Endodermal cell (in vitro differentiated cells): ENCODE results near the gene SPPL2B. TPM values are rescaled to one million over a fixed set of nuclear protein-coding genes. Genes with fewer than 3 reads are reported as not detected.

ENCODE experiments used
- DNase-seq: peaks from one replicate; pipeline ENCODE4 v3.0.0-alpha.2; 2017
- H3K27ac ChIP-seq: 2 replicates; pipeline ENCODE4 v1.5.1; 2013; ENCODE audit warnings: mild to moderate bottlenecking, low read depth, low read length, moderate library complexity
- H3K27me3 ChIP-seq: 2 replicates; pipeline ENCODE4 v1.6.1; 2013; ENCODE audit warnings: mild to moderate bottlenecking, low read length, moderate library complexity; ENCODE audit not compliant: insufficient read depth, control insufficient read depth, poor library complexity, severe bottlenecking
- H3K36me3 ChIP-seq: 2 replicates; pipeline ENCODE4 v1.7.0; 2013; ENCODE audit warnings: mild to moderate bottlenecking, low read length, moderate library complexity; ENCODE audit not compliant: control insufficient read depth, insufficient read depth
- H3K4me1 ChIP-seq: one replicate; pipeline ENCODE4 v1.7.0; 2013; ENCODE audit warnings: low read length; ENCODE audit not compliant: control insufficient read depth, insufficient read depth
- H3K4me3 ChIP-seq: 2 replicates; pipeline ENCODE4 v1.5.1; 2013; ENCODE audit warnings: mild to moderate bottlenecking, low read length, moderate library complexity
- H3K9ac ChIP-seq: 2 replicates; pipeline ENCODE4 v1.6.1; 2013; ENCODE audit warnings: mild to moderate bottlenecking, low read length, moderate library complexity; ENCODE audit not compliant: poor library complexity, severe bottlenecking; ENCODE audit errors: extremely low read depth
- H3K9me3 ChIP-seq: 2 replicates; pipeline ENCODE4 v1.6.1; 2013; ENCODE audit warnings: mild to moderate bottlenecking, low read length, moderate library complexity; ENCODE audit not compliant: control insufficient read depth
- H3K27ac Mint-ChIP-seq: 2 replicates; pipeline ENCODE4 v1.8.0; 2020; ENCODE audit warnings: mixed read lengths
- H3K27me3 Mint-ChIP-seq: 2 replicates; pipeline ENCODE4 v1.8.0; 2021; ENCODE audit warnings: mild to moderate bottlenecking, mixed read lengths; ENCODE audit not compliant: insufficient read depth
- H3K36me3 Mint-ChIP-seq: 2 replicates; pipeline ENCODE4 v1.8.0; 2020; ENCODE audit warnings: low read depth, mixed read lengths
- H3K4me1 Mint-ChIP-seq: 2 replicates; pipeline ENCODE4 v1.8.0; 2020; ENCODE audit warnings: mixed read lengths
- H3K4me3 Mint-ChIP-seq: 2 replicates; pipeline ENCODE4 v1.8.0; 2020; ENCODE audit warnings: mild to moderate bottlenecking, moderate library complexity, mixed read lengths
- H3K9me3 Mint-ChIP-seq: 2 replicates; pipeline ENCODE4 v1.8.0; 2020; ENCODE audit warnings: mild to moderate bottlenecking, mixed read lengths
- CTCF ChIP-seq: fragments of 200-600 bp; sonication (generic); conservative IDR thresholded peaks from 2 replicates; pipeline ENCODE4 v1.5.0; 2021; ENCODE audit warnings: antibody characterized with exemption, mild to moderate bottlenecking
- WGBS, 2 experiments: methylation state at CpG; one replicate each; pipeline versions ENCODE4 v1.1.5 to v1.1.7; 2013; ENCODE audit warnings: missing lambda C conversion rate in 2 of 2, mixed read lengths in 1 of 2; ENCODE audit not compliant: insufficient coverage in 1 of 2, insufficient read length in 1 of 2; 5-methylcytosine and 5-hydroxymethylcytosine counted together
- total RNA-seq, 2 donors: library from RNA; stranded (reverse); fragmentation: NEBNext Ultra II Directional in 1 of 2; extraction: Animal tissue kit (Norgen Biotek cat#: 25700) in 1 of 2; gene quantifications; 2 replicates in 1 of 2; 3 replicates in 1 of 2; pipeline ENCODE4 v1.2.1, GENCODE V29; 2021

Gene SPPL2B
- total RNA-seq, 2 donors from 2014 or later: 115 to 118 TPM

- peak overlapping the region; percentile 39 for H3K27ac Mint-ChIP-seq
- Histone ChIP-seq H3K27ac (peak overlapping the region; percentile 83), H3K4me3 (no peak overlapping the region), H3K9me3 (no peaks in the 10 kb centered on the region), H3K9ac (no peak overlapping the region), H3K36me3 (peaks cover 20% of the 10 kb centered on the region), H3K4me1 (peaks cover 3% of the 10 kb centered on the region), H3K27me3 (no peaks in the 10 kb centered on the region)
- WGBS, 2 experiments: 92 to 96% methylated on average over 31 to 34 of the region's 34 CpGs
- H3K36me3 Mint-ChIP-seq: peaks cover 25% of the 10 kb centered on the region
- TF ChIP-seq CTCF: no peak
- no peaks in the 10 kb centered on the region for H3K9me3 Mint-ChIP-seq
- DNase-seq: no peak
- no peaks in the 10 kb centered on the region for H3K27me3 Mint-ChIP-seq
- no peak overlapping the region for H3K4me3 Mint-ChIP-seq
- peaks cover 16% of the 10 kb centered on the region for H3K4me1 Mint-ChIP-seq
Measured at GRCh38 chr19:2324220-2324948, 4.1 kb upstream of the SPPL2B start.

- no peak for TF ChIP-seq CTCF
- Histone ChIP-seq H3K9ac (no peak overlapping the region), H3K4me1 (peaks cover 3% of the 10 kb centered on the region), H3K27me3 (no peaks in the 10 kb centered on the region), H3K36me3 (peaks cover 20% of the 10 kb centered on the region), H3K9me3 (no peaks in the 10 kb centered on the region), H3K27ac (peak overlapping the region; percentile 83), H3K4me3 (no peak overlapping the region)
- peak overlapping the region; percentile 82 for H3K27ac Mint-ChIP-seq
- 92 to 93% methylated on average over 17 to 29 of the region's 29 CpGs for WGBS, 2 experiments
- peaks cover 25% of the 10 kb centered on the region for H3K4me1 Mint-ChIP-seq
- H3K4me3 Mint-ChIP-seq: no peak overlapping the region
- no peaks in the 10 kb centered on the region for H3K27me3 Mint-ChIP-seq
- DNase-seq: no peak
- peaks cover 25% of the 10 kb centered on the region for H3K36me3 Mint-ChIP-seq
- H3K9me3 Mint-ChIP-seq: no peaks in the 10 kb centered on the region
Measured at GRCh38 chr19:2325281-2326046, 3.0 kb upstream of the SPPL2B start.

- H3K9me3 ChIP-seq: no peaks in the 10 kb centered on the region
- peaks cover 23% of the 10 kb centered on the region for H3K36me3 Mint-ChIP-seq
- H3K9me3 Mint-ChIP-seq: no peaks in the 10 kb centered on the region
- H3K9ac ChIP-seq: no peak overlapping the region
- peak overlapping the region; percentile 94 for H3K27ac ChIP-seq
- H3K27me3 Mint-ChIP-seq: no peaks in the 10 kb centered on the region
- peaks cover 35% of the 10 kb centered on the region for H3K4me1 Mint-ChIP-seq
- TF ChIP-seq CTCF: no peak
- H3K4me3 ChIP-seq: peak overlapping the region; percentile 81
- H3K36me3 ChIP-seq: peaks cover 15% of the 10 kb centered on the region
- no peak for DNase-seq
- H3K27ac Mint-ChIP-seq: peak overlapping the region; percentile 98
- peaks cover 7% of the 10 kb centered on the region for H3K4me1 ChIP-seq
- H3K27me3 ChIP-seq: no peaks in the 10 kb centered on the region
- WGBS, 2 experiments: 91 to 92% methylated on average over 12 to 16 of the region's 16 CpGs
- H3K4me3 Mint-ChIP-seq: peak overlapping the region; percentile 92
Measured at GRCh38 chr19:2326699-2327360, 1.7 kb upstream of the SPPL2B start.
